Erythroblast (primary cell): ENCODE data around the gene TMED7.

Experiments used
- GATA1 ChIP-seq: IDR thresholded peaks from 2 replicates; pipeline ENCODE4 v1.6.1; 2011; ENCODE audit warnings: low read depth, mild to moderate bottlenecking, control low read depth, low read length, moderate library complexity
- POLR2A ChIP-seq: IDR thresholded peaks from 2 replicates; pipeline ENCODE4 v1.6.1; 2011; ENCODE audit warnings: mild to moderate bottlenecking, low read length

DNA sequence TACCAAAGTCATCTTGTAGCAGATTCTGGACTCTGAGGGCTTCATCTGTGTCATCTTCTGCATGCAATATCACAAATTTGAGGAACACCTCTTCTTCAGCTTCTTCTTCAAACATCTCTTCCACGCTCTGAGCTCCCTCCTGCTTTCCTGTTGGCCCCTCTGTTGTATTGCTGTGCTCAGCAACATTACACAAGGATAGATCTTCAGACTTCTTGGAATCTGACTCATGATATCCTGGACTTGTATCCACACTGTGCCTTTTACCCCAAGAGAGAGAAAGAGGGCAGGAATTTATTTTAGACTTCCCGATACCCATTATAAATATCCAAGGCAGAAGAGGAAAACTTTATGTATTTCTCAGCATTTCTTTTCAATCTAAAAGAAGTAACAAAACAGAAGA is 44.9 kb downstream of the TMED7 start:
- TF ChIP-seq POLR2A (no peak), GATA1 (no peak)
